NB4 (cell line): ENCODE data around the gene HINT2.

Source experiments
- DNase-seq: peaks from one replicate; pipeline ENCODE4 v3.0.0; 2010; ENCODE audit warnings: low read depth
- H3K4me3 ChIP-seq: one replicate; pipeline ENCODE4 v1.5.1; 2011; ENCODE audit warnings: mild to moderate bottlenecking, low read depth, low read length, moderate library complexity
- MAX ChIP-seq: IDR thresholded peaks from 2 replicates; pipeline ENCODE4 v1.6.1; 2011; ENCODE audit warnings: low read depth, low read length
- MYC ChIP-seq: IDR thresholded peaks from 2 replicates; pipeline ENCODE4 v1.6.1; 2011; ENCODE audit warnings: low read depth, low read length
- POLR2A ChIP-seq: IDR thresholded peaks from 2 replicates; pipeline ENCODE4 v1.6.1; 2011; ENCODE audit warnings: mild to moderate bottlenecking; ENCODE audit not compliant: insufficient read length; ENCODE audit errors: extremely low read depth
- TF ChIP-seq, protein P1 (sequence below): IDR thresholded peaks from one replicate; pipeline ENCODE4 v1.5.1; 2012; ENCODE audit warnings: low read depth, low read length

HINT2 gene

GRCh38 chr9:35816708-35817107 lies 1.9 kb upstream of the HINT2 start:
- TF ChIP-seq POLR2A = no peak
- DNase-seq = no peak
- H3K4me3 ChIP-seq = no peak overlapping the region

GRCh38 chr9:35814106-35814840 lies 569 bp downstream of the HINT2 start:
- peak; percentile 72 for DNase-seq
- peak overlapping the region; percentile 67 for H3K4me3 ChIP-seq
- TF ChIP-seq POLR2A (no peak), MYC (no peak), MAX (no peak)
- TF ChIP-seq, protein P1, sequence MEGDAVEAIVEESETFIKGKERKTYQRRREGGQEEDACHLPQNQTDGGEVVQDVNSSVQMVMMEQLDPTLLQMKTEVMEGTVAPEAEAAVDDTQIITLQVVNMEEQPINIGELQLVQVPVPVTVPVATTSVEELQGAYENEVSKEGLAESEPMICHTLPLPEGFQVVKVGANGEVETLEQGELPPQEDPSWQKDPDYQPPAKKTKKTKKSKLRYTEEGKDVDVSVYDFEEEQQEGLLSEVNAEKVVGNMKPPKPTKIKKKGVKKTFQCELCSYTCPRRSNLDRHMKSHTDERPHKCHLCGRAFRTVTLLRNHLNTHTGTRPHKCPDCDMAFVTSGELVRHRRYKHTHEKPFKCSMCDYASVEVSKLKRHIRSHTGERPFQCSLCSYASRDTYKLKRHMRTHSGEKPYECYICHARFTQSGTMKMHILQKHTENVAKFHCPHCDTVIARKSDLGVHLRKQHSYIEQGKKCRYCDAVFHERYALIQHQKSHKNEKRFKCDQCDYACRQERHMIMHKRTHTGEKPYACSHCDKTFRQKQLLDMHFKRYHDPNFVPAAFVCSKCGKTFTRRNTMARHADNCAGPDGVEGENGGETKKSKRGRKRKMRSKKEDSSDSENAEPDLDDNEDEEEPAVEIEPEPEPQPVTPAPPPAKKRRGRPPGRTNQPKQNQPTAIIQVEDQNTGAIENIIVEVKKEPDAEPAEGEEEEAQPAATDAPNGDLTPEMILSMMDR = no peak

DNA sequence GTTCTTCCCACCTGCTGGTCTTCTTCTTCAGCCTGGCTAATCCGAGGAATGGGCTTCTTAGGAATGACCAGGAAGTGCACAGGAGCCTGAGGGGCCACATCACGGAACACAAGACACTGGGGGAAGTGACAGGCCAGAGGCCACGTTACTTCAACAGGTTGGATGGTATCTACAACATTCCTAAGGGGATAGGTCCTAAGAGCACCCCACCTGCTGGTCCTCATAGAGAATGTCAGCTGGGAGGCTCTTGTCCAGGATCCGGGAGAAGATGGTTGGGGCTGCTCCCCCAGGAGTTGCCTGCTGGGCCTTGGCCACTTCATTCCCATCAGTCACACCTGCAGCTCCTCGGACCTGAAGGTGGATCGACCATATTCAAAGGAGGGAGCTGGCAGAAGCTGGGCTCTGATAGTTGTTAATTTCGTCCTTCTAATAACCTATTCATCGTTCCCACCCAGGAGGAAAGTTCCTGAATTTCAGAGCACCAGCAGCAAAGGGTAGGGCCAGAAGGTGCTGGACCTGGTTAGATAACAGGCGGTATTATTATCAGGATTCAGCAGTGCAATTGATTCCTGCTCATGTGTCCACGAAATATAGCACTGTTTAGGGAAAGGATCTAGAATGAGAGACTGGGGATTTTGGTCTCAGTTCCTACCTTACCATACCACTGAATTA lies 1.3 kb downstream of the HINT2 start:
- DNase-seq = peak; percentile 21
- TF ChIP-seq MAX (no peak), MYC (no peak), POLR2A (no peak)
- TF ChIP-seq, protein P1 = no peak
- H3K4me3 ChIP-seq = peak overlapping the region; percentile 67

GRCh38 chr9:35812025-35812602 lies 2.7 kb downstream of the HINT2 start, which contains the start of gene SPAG8:
TSS of gene SPAG8 (minus strand) at chr9:35812262. CDS start at chr9:35812147, 115 bp downstream.
- H3K4me3 ChIP-seq = peak within 1 kb of the TSS; percentile 56
- TF ChIP-seq POLR2A (no peak), MAX (peak; percentile 43), MYC (peak; percentile 48)
- TF ChIP-seq, protein P1 = no peak
- DNase-seq = peak; percentile 95

DNA sequence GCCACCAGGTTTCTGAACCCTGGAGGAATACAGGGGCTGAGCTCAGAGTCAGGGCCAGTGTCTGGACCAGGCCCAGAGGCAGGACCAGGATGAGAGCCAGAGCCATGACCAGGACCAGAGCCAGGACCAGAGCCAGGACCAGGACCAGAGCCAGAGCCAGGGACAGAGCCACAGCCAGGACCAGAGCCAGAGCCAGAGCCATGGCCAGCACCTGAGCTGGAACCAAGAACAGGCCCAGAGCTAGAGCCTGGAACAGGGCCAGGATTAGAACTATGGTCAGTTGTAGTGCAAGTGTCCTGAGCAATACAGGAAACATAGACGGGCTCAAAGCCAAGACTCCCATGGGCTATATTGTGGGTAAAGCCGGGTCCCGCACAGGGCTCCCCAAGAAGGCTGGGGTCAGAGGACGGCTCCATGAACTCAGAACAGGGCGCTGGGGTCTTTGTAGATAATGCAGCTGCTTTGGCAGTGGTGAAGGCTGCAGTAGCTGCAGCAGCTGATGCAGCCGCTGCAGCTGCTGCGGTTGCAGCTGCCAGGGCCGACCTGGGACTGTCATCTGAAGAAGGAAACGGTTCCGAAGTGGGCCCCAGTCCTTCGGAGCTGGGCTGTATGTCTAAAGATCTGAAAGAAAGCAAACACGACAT lies 3.3 kb downstream of the HINT2 start:
- DNase-seq = no peak
- TF ChIP-seq, protein P1 = no peak
- TF ChIP-seq POLR2A (no peak), MYC (no peak), MAX (no peak)
- peak overlapping the region; percentile 56 for H3K4me3 ChIP-seq
